Measurements from ENCODE around the gene RBM4.

RBM4 gene

DNA sequence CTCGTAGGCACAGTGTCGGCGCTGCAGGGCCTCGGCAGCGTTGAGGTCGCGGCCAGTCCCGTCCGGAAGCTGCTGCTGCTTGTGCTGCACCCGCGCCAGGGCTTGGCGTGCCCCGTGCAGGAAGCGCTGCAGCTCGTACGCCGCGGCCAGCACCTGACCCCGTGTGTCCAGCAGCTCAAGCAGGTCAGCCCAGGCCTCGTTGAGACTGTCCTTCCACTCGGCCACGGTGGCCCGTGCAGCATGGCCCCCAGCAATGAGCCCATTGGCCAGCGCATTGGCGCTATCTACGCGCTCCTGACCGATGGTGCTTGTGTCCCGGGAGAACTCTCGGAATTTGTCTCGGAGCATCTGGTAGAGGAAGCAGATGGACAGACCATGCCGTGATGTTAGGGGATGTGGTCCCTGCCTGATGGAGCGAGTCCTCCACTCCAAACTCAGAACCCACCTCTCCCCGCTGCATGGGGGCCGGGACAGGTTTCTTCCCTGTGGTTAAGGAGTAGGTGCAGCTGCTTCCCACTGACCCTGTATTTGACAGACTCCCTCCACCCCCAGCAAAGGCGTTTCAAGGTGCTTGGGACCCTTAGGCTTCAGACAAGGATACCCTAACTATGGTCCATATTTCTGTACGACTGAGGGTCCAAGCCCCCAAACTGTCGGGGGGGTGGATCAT is 52.9 kb downstream of the RBM4 start:
- no peak for FAIRE-seq

GRCh38 chr11:66692446-66692845 is 53.9 kb downstream of the RBM4 start:
- FAIRE-seq, result no peak

- no peak for FAIRE-seq
Measured at GRCh38 chr11:66692871-66693331, 54.4 kb downstream of the RBM4 start.

GRCh38 chr11:66693356-66694055 is 55.0 kb downstream of the RBM4 start:
- FAIRE-seq, result no peak

DNA sequence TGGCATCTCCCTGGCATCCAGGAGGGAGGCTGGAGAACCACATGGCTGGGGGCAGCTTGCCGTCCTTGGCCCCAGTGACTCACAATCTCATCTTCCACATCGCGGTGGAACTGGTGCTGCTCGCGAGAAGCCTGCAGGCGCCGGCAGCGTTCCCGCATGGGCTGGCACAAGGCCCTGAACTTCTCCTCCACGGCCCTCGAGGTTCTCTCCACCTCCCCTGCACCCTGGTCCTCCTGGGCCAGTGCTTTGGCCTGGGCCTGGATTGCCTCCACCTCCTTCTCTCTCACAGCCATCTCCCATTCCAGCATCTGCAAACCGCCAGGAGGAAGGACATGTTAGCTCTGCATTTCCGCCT is 55.5 kb downstream of the RBM4 start:
- FAIRE-seq, result no peak

- peak; percentile 96 for FAIRE-seq
Measured at GRCh38 chr11:66694732-66695207, 56.3 kb downstream of the RBM4 start.

Data from G401.6 (cell line).